GM12892 (cell line): ENCODE results near the gene GFRA1.

Experiments
- POLR2A ChIP-seq: IDR thresholded peaks from 2 replicates; pipeline ENCODE4 v1.6.1; 2011; ENCODE audit warnings: low read depth, low read length, control low read depth
- POLR2AphosphoS5 ChIP-seq: IDR thresholded peaks from 2 replicates; pipeline ENCODE4 v1.6.1; 2011; ENCODE audit warnings: low read depth, low read length, control low read depth

DNA sequence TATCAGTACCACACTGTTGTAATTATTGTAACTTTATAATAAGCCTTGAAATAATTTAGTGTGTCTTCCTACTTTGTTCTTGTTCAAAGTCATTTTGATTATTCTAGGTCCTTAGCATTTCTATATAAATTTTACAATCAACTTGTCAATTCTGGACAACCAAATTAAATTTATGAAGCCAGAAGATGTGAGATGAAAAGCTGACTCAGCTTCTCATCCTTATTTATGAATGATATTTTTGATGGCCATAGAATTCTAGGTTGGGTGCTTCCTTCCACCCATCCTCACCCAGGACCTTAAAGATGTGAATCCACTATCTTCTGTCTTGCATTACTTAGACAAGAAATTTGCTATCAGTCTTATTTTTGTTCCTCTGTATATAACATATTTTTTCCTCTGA is 261.1 kb downstream of the GFRA1 start:
- TF ChIP-seq POLR2A (no peak), POLR2AphosphoS5 (no peak)
